ENCODE measurements around the gene SLC6A16.

The SLC6A16 gene

GRCh38 chr19:49264258-49264657 lies 60.7 kb downstream of the SLC6A16 start:
- DNase-seq, result no peak

DNA sequence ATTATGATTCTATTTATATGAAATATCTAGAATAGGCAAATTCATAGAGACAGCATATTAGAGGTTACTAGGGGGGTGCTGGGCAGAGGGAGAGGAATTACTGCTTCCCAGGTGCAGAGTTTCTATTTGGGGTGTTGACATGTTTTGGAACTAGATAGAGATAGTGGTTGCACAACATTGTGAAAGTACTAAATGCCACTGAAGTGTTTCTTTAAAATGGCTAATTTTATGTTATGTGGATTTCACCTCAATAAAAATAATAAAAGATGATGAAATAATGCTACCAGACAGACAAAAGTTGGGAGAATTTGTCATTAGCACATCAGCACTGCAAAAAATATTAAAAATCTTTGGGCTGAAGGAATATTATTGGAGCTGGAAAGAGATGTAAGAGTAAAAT lies 63.4 kb downstream of the SLC6A16 start:
- no peak for DNase-seq

- DNase-seq, result no peak
Measured at GRCh38 chr19:49256691-49257090, 68.3 kb downstream of the SLC6A16 start.

GRCh38 chr19:49255674-49256073 lies 69.3 kb downstream of the SLC6A16 start:
- no peak for DNase-seq

DNA sequence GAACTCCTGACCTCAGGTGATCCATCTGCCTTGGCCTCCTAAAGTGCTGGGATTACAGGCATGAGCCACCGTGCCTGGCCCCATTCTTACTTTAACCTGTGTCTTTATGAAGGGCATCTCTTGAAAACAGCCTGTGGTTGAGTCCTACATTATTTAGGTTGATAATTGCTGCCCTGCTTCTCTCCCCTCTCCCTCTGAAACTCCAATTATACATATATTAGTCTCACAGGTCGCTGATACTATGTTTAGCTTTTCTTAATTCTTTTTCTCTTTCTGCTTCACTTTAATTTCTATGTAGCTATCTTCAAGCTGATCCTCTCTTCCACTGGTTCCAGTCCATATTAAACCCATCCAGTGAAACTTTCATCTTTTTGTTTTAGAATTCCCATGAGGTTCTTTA lies 75.1 kb downstream of the SLC6A16 start:
- no peak for DNase-seq

- DNase-seq, result no peak
Measured at GRCh38 chr19:49247676-49248075, 77.3 kb downstream of the SLC6A16 start.

DNA sequence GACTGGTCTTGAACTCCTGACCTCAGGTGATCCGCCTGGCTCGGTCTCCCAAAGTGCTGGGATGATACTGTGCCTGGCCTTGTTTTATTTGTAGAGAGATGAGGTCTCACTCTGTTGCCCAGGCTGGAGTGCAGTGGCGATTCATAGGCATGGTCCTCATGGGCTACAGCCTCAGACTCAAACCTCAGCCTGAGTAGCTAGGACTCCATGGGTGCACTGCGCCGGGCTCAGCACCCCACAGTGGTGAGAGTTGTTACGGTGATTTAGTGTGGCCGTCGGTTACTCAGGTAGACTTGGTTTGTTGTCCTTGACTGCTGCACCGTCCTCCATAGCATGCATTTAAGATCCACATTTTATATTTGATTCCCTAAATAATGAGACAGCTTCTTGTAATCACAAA lies 80.7 kb downstream of the SLC6A16 start:
- no peak for DNase-seq

- no peak for DNase-seq
Measured at GRCh38 chr19:49243726-49244125, 81.3 kb downstream of the SLC6A16 start.

GRCh38 chr19:49243129-49243528 lies 81.9 kb downstream of the SLC6A16 start:
- DNase-seq, result no peak

GRCh38 chr19:49241769-49242168 lies 83.2 kb downstream of the SLC6A16 start:
- DNase-seq, result no peak

All from NCI-H82 (cell line).